Ascending aorta (tissue), 2 donors: ENCODE data around the gene ZMYND8. TPM values are rescaled to one million over a fixed set of nuclear protein-coding genes. Genes with fewer than 3 reads are reported as not detected.

ENCODE experiments used
- DNase-seq, 2 donors: peaks; one replicate each; pipeline ENCODE4 v3.0.0-alpha.2; 2019; ENCODE audit warnings: low spot score in 2 of 2
- H3K27ac ChIP-seq, 2 donors: fragments of 200-600 bp; sonication (generic); one replicate each; pipeline ENCODE4 v1.5.1; 2016 to 2017; ENCODE audit warnings: mild to moderate bottlenecking in 1 of 2
- H3K27me3 ChIP-seq: fragments of 200-600 bp; sonication (generic); one replicate; pipeline ENCODE4 v1.5.1; 2017
- H3K36me3 ChIP-seq, 2 donors: fragments of 200-600 bp; sonication (generic); one replicate each; pipeline ENCODE4 v1.5.1; 2016
- H3K4me1 ChIP-seq, 2 donors: fragments of 200-600 bp; sonication (generic); one replicate each; pipeline ENCODE4 v1.5.1; 2016 to 2017; ENCODE audit warnings: mild to moderate bottlenecking in 1 of 2
- H3K4me3 ChIP-seq, 2 donors: fragments of 200-600 bp; sonication (generic); one replicate each; pipeline ENCODE4 v1.5.1; 2016 to 2017; ENCODE audit warnings: mild to moderate bottlenecking in 1 of 2
- H3K9me3 ChIP-seq, 2 donors: fragments of 200-600 bp; sonication (generic); one replicate each; pipeline ENCODE4 v1.5.1; 2016
- intact Hi-C: fragments of 100-400 bp; cut with DNase I; formaldehyde crosslinking; loops from one replicate; pipeline ENCODE4 v1.15.1; 2023
- total RNA-seq: library from RNA; depleted of rRNA; stranded (reverse); fragments of >200 nt; gene quantifications from one replicate; pipeline ENCODE4 v1.1.0, GENCODE V29; 2016
- TF ChIP-seq, protein P1 (sequence below), 3 experiments: fragments of 200-600 bp in 2 of 3; fragments of 450-650 bp in 1 of 3; sonication (generic) in 2 of 3; IDR thresholded peaks; one replicate each; pipeline ENCODE4 v1.5.1; 2016 to 2019; ENCODE audit warnings: antibody characterized with exemption in 3 of 3, mild to moderate bottlenecking in 1 of 3, moderate library complexity in 1 of 3

Gene ZMYND8
- total RNA-seq, 1 donor from 2014 or later = 23.2 TPM

DNA sequence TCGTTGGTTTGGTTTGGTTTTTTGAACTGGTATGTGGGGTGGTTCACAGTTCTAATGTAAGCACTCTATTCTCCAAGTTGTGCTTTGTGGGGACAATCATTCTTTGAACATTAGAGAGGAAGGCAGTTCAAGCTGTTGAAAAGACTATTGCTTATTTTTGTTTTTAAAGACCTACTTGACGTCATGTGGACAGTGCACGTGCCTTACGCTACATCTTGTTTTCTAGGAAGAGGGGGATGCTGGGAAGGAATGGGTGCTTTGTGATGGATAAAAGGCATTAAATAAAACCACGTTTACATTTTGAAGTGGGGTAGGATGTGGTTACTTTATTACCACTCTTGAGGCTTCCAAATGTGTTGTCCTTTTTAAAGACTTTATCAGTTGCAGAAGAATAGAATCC lies 168.0 kb downstream of the ZMYND8 start:
- Histone ChIP-seq H3K27me3 (no peaks in the 10 kb centered on the region), H3K9me3 (no peaks in the 10 kb centered on the region), H3K36me3 (no peaks in the 10 kb centered on the region), H3K4me3 (peak overlapping the region in 1 of 2 donors; percentile 15), H3K4me1 (no peaks in the 10 kb centered on the region), H3K27ac (no peak overlapping the region)
- intact Hi-C loops = no loop called here
- TF ChIP-seq, protein P1, sequence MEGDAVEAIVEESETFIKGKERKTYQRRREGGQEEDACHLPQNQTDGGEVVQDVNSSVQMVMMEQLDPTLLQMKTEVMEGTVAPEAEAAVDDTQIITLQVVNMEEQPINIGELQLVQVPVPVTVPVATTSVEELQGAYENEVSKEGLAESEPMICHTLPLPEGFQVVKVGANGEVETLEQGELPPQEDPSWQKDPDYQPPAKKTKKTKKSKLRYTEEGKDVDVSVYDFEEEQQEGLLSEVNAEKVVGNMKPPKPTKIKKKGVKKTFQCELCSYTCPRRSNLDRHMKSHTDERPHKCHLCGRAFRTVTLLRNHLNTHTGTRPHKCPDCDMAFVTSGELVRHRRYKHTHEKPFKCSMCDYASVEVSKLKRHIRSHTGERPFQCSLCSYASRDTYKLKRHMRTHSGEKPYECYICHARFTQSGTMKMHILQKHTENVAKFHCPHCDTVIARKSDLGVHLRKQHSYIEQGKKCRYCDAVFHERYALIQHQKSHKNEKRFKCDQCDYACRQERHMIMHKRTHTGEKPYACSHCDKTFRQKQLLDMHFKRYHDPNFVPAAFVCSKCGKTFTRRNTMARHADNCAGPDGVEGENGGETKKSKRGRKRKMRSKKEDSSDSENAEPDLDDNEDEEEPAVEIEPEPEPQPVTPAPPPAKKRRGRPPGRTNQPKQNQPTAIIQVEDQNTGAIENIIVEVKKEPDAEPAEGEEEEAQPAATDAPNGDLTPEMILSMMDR (IDR thresholded peaks at IDR 0.05) = no peak
- no peak for DNase-seq

DNA sequence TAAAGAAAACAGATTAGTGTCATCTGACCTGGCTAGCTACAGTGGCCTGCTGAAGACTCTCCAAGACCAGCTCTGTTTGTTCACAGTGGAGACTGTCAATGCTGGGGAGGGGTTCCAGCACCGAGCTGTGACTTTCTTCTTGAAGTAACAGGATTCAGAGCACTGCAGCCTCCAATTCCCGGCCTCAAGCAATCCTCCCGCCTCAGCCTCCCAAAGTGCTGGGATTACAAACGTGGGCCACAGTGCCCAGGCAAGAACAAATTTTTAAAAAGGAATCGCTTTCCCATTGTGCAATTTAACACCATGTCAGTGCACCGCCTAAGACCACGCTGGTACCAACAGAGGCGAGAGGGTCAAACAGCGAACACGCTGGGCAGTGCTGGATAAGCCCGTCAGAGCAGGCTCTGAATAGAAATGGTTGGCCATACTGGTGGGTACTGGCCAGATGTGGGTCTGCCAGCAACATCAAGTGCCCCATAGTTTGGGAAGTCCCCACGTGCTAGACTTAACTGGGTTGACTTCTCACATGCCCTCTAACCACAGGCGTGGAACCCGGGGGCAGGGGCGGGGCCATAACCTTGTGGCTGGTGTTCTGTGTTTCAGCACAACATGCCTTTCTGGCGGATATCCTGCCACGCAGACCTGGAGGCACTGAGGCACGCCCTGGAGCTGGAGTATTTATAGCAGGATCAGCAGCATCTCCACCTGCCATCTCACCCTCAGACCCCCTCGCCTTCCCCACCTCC lies 168.9 kb downstream of the ZMYND8 start:
- no peaks in the 10 kb centered on the region for H3K27me3 ChIP-seq
- intact Hi-C loops = no loop called here

DNA sequence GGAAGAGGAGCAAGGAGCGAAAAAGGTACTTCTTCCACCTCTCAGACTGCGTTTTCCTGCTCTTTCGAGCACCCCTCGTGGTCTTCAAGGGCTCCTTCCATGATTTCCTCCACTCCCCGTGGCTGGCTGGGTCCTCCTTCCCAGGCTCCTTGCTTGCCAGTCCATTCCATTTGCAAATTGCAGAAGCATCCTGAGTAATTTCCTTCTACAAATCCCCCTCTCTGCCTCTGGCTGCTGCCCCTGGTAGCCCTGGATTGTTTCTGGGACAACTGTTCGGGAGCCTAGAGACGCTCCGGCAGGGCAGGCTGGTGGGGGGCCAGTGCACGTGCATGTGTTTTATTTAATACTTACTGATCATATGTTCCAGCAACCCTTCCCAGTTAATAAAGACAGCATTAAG lies 173.1 kb downstream of the ZMYND8 start:
- TF ChIP-seq, protein P1 (IDR thresholded peaks at IDR 0.05) = no peak
- Histone ChIP-seq H3K4me1 (no peaks in the 10 kb centered on the region), H3K4me3 (no peak overlapping the region), H3K27ac (no peak overlapping the region), H3K36me3 (no peaks in the 10 kb centered on the region), H3K27me3 (no peaks in the 10 kb centered on the region), H3K9me3 (no peaks in the 10 kb centered on the region)
- no peak for DNase-seq
- intact Hi-C loops = no loop called here

More for the DNA sequence above, 168.9 kb downstream of the ZMYND8 start:
- Histone ChIP-seq H3K4me3 (no peak overlapping the region), H3K36me3 (no peaks in the 10 kb centered on the region), H3K9me3 (no peaks in the 10 kb centered on the region), H3K27ac (no peak overlapping the region), H3K4me1 (no peaks in the 10 kb centered on the region)
- DNase-seq = no peak
- TF ChIP-seq, protein P1 (IDR thresholded peaks at IDR 0.05) = no peak

- no peak for DNase-seq
These were observed 175.2 kb downstream of the ZMYND8 start for GRCh38 chr20:47181056-47181862.

GRCh38 chr20:47179267-47179666 lies 177.2 kb downstream of the ZMYND8 start:
- intact Hi-C loops = no loop called here
- no peak overlapping the region for H3K4me3 ChIP-seq

More at GRCh38 chr20:47181056-47181862, 175.2 kb downstream of the ZMYND8 start:
- Histone ChIP-seq H3K36me3 (no peaks in the 10 kb centered on the region), H3K4me3 (no peak overlapping the region), H3K27me3 (no peaks in the 10 kb centered on the region), H3K4me1 (no peaks in the 10 kb centered on the region), H3K27ac (no peak overlapping the region), H3K9me3 (no peaks in the 10 kb centered on the region)
- intact Hi-C loops = no loop called here
- TF ChIP-seq, protein P1 (IDR thresholded peaks at IDR 0.05) = no peak

More at GRCh38 chr20:47179267-47179666, 177.2 kb downstream of the ZMYND8 start:
- no peak for DNase-seq
- H3K9me3 ChIP-seq = no peaks in the 10 kb centered on the region
- H3K36me3 ChIP-seq = no peaks in the 10 kb centered on the region
- no peaks in the 10 kb centered on the region for H3K27me3 ChIP-seq
- TF ChIP-seq, protein P1 (IDR thresholded peaks at IDR 0.05) = no peak
- H3K4me1 ChIP-seq = no peaks in the 10 kb centered on the region
- no peak overlapping the region for H3K27ac ChIP-seq
